GM20431 (cell line): ENCODE measurements around the gene SLC16A10.

Source experiments
- in situ Hi-C: fragments of 300-500 bp; cut with MseI, MboI; formaldehyde crosslinking; loops from one replicate; pipeline ENCODE4 v1.15.0; 2020; ENCODE audit warnings: low sequenced_read_pairs; ENCODE audit not compliant: unreplicated experiment

Gene SLC16A10

GRCh38 chr6:111243095-111243494 is 155.8 kb downstream of the SLC16A10 start:
- in situ Hi-C loops: no loop called here

- in situ Hi-C loops: no loop called here
These were observed 161.5 kb downstream of the SLC16A10 start for GRCh38 chr6:111248789-111249188.

GRCh38 chr6:111250791-111251354 is 163.6 kb downstream of the SLC16A10 start:
- in situ Hi-C loops: loop anchor here (25.0 kb wide), 1 partner anchor 211 kb away; no protein-coding TSS in a partner anchor

- in situ Hi-C loops: loop anchor here (25.0 kb wide), 1 partner anchor 210 kb away; no protein-coding TSS in a partner anchor
These were observed 165.4 kb downstream of the SLC16A10 start for GRCh38 chr6:111252726-111253125.

- in situ Hi-C loops: loop anchor here (25.0 kb wide), 1 partner anchor 208 kb away; no protein-coding TSS in a partner anchor
These were observed 166.9 kb downstream of the SLC16A10 start for GRCh38 chr6:111254004-111254778.

GRCh38 chr6:111254779-111255166 is 167.5 kb downstream of the SLC16A10 start:
- in situ Hi-C loops: loop anchor here (25.0 kb wide), 1 partner anchor 208 kb away; no protein-coding TSS in a partner anchor

GRCh38 chr6:111255838-111256237 is 168.5 kb downstream of the SLC16A10 start:
- in situ Hi-C loops: loop anchor here (25.0 kb wide), 1 partner anchor 206 kb away; no protein-coding TSS in a partner anchor

GRCh38 chr6:111256646-111257045 is 169.3 kb downstream of the SLC16A10 start:
- in situ Hi-C loops: loop anchor here (25.0 kb wide), 1 partner anchor 206 kb away; no protein-coding TSS in a partner anchor

GRCh38 chr6:111258010-111258409 is 170.7 kb downstream of the SLC16A10 start:
- in situ Hi-C loops: loop anchor here (25.0 kb wide), 1 partner anchor 204 kb away; no protein-coding TSS in a partner anchor

- in situ Hi-C loops: loop anchor here (25.0 kb wide), 1 partner anchor 204 kb away; no protein-coding TSS in a partner anchor
These were observed 171.3 kb downstream of the SLC16A10 start for GRCh38 chr6:111258615-111259088.

GRCh38 chr6:111259089-111259831 is 172.0 kb downstream of the SLC16A10 start:
- in situ Hi-C loops: loop anchor here (25.0 kb wide), 1 partner anchor 203 kb away; no protein-coding TSS in a partner anchor

- in situ Hi-C loops: loop anchor here (25.0 kb wide), 1 partner anchor 202 kb away; no protein-coding TSS in a partner anchor
These were observed 173.4 kb downstream of the SLC16A10 start for GRCh38 chr6:111260570-111261298.

GRCh38 chr6:111263837-111264236 is 176.5 kb downstream of the SLC16A10 start:
- in situ Hi-C loops: loop anchor here (25.0 kb wide), 1 partner anchor 198 kb away; no protein-coding TSS in a partner anchor

GRCh38 chr6:111265842-111266241 is 178.5 kb downstream of the SLC16A10 start:
- in situ Hi-C loops: loop anchor here (25.0 kb wide), 1 partner anchor 196 kb away; no protein-coding TSS in a partner anchor

GRCh38 chr6:111266276-111266675 is 179.0 kb downstream of the SLC16A10 start:
- in situ Hi-C loops: loop anchor here (25.0 kb wide), 1 partner anchor 196 kb away; no protein-coding TSS in a partner anchor

GRCh38 chr6:111267764-111268333 is 180.5 kb downstream of the SLC16A10 start:
- in situ Hi-C loops: loop anchor here (25.0 kb wide), 1 partner anchor 194 kb away; no protein-coding TSS in a partner anchor

GRCh38 chr6:111269401-111269970 is 182.2 kb downstream of the SLC16A10 start:
- in situ Hi-C loops: loop anchor here (25.0 kb wide), 1 partner anchor 193 kb away; no protein-coding TSS in a partner anchor

GRCh38 chr6:111270121-111270520 is 182.8 kb downstream of the SLC16A10 start:
- in situ Hi-C loops: loop anchor here (25.0 kb wide), 1 partner anchor 192 kb away; no protein-coding TSS in a partner anchor
